GM18951 (cell line): ENCODE data around the gene USP1.

ENCODE experiments used
- POLR2A ChIP-seq: IDR thresholded peaks from 4 replicates; pipeline ENCODE4 v1.6.1; 2011; ENCODE audit warnings: mild to moderate bottlenecking; ENCODE audit not compliant: insufficient read length, insufficient read depth; ENCODE audit errors: extremely low read depth
- in situ Hi-C: fragments of 300-500 bp; cut with MboI; formaldehyde crosslinking; loops from one replicate; pipeline ENCODE4 v1.12.0; 2022; ENCODE audit warnings: low sequenced_read_pairs, mixed read lengths, inconsistent platforms; ENCODE audit not compliant: unreplicated experiment

USP1 gene

GRCh38 chr1:62407398-62408009, 29.3 kb upstream of the USP1 start:
- no peak for TF ChIP-seq POLR2A
- in situ Hi-C loops: loop anchor here (5.0 kb wide), 1 partner anchor 220 kb away; no protein-coding TSS in a partner anchor

- no peak for TF ChIP-seq POLR2A
- in situ Hi-C loops: no loop called here
These were observed 21.2 kb upstream of the USP1 start for GRCh38 chr1:62415687-62416086.

- no peak for TF ChIP-seq POLR2A
These were observed 19.4 kb upstream of the USP1 start for GRCh38 chr1:62417351-62417999.

GRCh38 chr1:62420214-62420613, 16.6 kb upstream of the USP1 start:
- in situ Hi-C loops: no loop called here

More at GRCh38 chr1:62417351-62417999, 19.4 kb upstream of the USP1 start:
- in situ Hi-C loops: no loop called here

GRCh38 chr1:62423580-62424242, 13.1 kb upstream of the USP1 start:
- no peak for TF ChIP-seq POLR2A
- in situ Hi-C loops: no loop called here

More at GRCh38 chr1:62420214-62420613, 16.6 kb upstream of the USP1 start:
- TF ChIP-seq POLR2A: no peak

- TF ChIP-seq POLR2A: no peak
- in situ Hi-C loops: no loop called here
These were observed 12.4 kb upstream of the USP1 start for GRCh38 chr1:62424411-62424810.

- in situ Hi-C loops: no loop called here
- no peak for TF ChIP-seq POLR2A
These were observed 11.8 kb upstream of the USP1 start for GRCh38 chr1:62425041-62425440.

- no peak for TF ChIP-seq POLR2A
- in situ Hi-C loops: no loop called here
These were observed 10.6 kb upstream of the USP1 start for GRCh38 chr1:62426237-62426636.

- TF ChIP-seq POLR2A: no peak
- in situ Hi-C loops: no loop called here
These were observed 10.1 kb upstream of the USP1 start for GRCh38 chr1:62426794-62427193.

- TF ChIP-seq POLR2A: no peak
- in situ Hi-C loops: no loop called here
These were observed 8.5 kb upstream of the USP1 start for GRCh38 chr1:62428351-62428750.

GRCh38 chr1:62429581-62429980, 7.3 kb upstream of the USP1 start:
- no peak for TF ChIP-seq POLR2A
- in situ Hi-C loops: no loop called here

GRCh38 chr1:62433861-62434617, 2.8 kb upstream of the USP1 start:
- in situ Hi-C loops: no loop called here

GRCh38 chr1:62434618-62435001, 2.2 kb upstream of the USP1 start:
- TF ChIP-seq POLR2A: no peak
- in situ Hi-C loops: no loop called here

More at GRCh38 chr1:62433861-62434617, 2.8 kb upstream of the USP1 start:
- TF ChIP-seq POLR2A: no peak
